GM10248 (cell line): ENCODE results near the gene CC2D1A.

Experiments
- CTCF ChIA-PET: fragments of 300-600 bp; sonication (Branson Sonifier 250); formaldehyde crosslinking; extraction: SDS; loops from one replicate; lab custom pipeline; 2021; ENCODE audit warnings: antibody characterized with exemption; lab: Yijun Ruan, JAX
- POLR2A ChIA-PET: fragments of 350-650 bp; sonication (Branson Sonifier 250); formaldehyde crosslinking; extraction: SDS; loops from one replicate; lab custom pipeline; 2020; ENCODE audit warnings: antibody characterized with exemption; lab: Yijun Ruan, JAX
- DNase-seq: peaks from one replicate; pipeline ENCODE4 v3.0.0; 2012; ENCODE audit errors: extremely low spot score
- TF ChIP-seq, protein P1 (sequence below): IDR thresholded peaks from 2 replicates; pipeline ENCODE4 v1.5.1; 2012; ENCODE audit warnings: mild to moderate bottlenecking, low read depth; ENCODE audit errors: extremely low read depth, missing control alignments, control extremely low read depth

Gene CC2D1A

DNA sequence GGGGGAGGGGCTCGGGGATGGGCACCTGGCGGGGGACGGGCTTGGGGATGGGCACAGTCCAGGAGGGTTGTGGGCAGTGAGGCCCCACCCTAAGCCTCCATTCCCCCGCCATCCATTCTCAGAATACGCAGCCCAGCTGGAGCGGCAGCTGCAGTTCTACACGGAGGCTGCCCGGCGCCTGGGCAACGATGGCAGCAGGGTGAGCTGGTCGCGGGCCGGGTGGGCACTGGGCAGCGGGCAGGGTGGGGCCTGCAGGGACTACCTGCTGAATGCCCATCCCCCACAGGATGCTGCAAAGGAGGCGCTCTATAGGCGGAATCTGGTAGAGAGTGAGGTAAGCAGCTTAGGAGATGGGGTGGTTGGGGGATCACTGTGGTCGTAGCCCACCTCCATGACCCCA, 24.0 kb downstream of the CC2D1A start:
- CTCF ChIA-PET: no interaction called here
- POLR2A ChIA-PET: no interaction called here
- no peak for DNase-seq
- TF ChIP-seq, protein P1, sequence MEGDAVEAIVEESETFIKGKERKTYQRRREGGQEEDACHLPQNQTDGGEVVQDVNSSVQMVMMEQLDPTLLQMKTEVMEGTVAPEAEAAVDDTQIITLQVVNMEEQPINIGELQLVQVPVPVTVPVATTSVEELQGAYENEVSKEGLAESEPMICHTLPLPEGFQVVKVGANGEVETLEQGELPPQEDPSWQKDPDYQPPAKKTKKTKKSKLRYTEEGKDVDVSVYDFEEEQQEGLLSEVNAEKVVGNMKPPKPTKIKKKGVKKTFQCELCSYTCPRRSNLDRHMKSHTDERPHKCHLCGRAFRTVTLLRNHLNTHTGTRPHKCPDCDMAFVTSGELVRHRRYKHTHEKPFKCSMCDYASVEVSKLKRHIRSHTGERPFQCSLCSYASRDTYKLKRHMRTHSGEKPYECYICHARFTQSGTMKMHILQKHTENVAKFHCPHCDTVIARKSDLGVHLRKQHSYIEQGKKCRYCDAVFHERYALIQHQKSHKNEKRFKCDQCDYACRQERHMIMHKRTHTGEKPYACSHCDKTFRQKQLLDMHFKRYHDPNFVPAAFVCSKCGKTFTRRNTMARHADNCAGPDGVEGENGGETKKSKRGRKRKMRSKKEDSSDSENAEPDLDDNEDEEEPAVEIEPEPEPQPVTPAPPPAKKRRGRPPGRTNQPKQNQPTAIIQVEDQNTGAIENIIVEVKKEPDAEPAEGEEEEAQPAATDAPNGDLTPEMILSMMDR: no peak

DNA sequence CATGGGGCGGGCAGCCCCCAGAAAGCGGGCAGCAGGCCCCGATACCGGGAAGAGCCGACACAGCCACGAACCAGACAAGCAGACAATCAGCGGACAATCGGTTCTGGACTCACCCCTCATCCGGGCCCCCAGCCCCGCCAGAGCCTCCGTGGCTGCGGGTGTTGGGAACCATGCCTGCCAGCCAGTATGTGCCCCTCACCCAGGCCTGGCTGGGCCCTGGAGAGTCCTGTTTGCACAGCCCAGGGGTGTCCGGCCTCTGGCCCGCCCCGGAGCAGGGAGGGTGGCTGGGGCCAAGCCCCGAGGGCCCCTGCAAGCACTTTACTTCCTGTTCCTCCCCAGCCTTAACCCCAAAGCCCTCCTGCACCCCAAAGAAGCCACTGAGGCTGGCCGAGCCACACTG, 24.4 kb downstream of the CC2D1A start:
- POLR2A ChIA-PET: interaction anchor here (0.7 kb wide), 1 partner anchor 688 kb away, joined by 3 read pairs; no protein-coding TSS in a partner anchor
- CTCF ChIA-PET: interaction anchor here (1.1 kb wide), 1 partner anchor 28 kb away, joined by 3 read pairs; no protein-coding TSS in a partner anchor
- no peak for DNase-seq
- TF ChIP-seq, protein P1: no peak

DNA sequence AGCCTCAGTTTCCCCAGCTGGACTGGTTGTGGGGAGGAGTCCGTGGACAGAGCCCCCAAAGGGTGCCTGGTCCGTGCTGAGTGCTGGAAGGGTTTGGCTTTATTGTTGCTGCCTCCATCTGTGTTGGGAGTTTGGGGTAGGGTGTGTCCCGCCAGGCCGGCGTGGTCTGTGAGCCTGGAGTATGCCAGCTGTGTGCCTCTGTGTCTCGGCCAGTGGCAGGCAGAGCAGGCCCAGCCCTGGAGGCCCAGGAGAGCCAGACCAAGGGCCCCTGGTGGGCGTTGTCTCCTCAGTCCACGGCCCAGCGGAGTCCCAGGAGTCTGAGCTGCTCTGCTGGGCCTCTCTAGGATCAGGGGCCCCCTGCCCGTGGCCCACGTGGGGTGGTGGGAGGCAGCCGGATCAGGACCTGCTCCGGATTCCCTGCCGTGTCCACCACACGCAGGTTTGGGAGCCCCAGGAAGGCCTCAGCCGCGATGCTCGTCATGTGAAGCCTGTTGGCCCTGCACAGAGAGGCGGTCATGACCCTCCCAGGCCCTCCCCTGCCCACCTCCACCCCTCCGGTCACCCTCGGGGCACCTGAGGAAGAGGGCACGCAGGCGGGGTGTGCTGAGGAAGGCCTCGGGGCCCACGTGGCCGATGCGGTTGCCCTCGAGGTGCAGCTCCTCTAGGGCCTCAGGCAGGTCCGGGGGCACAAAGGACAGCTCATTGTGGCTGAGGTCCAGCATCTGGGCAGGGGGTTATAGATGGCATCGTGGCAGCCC, 25.6 kb downstream of the CC2D1A start:
- TF ChIP-seq, protein P1: no peak
- POLR2A ChIA-PET: interaction anchor here (0.6 kb wide), 1 partner anchor 10 kb away, joined by 4 read pairs; no protein-coding TSS in a partner anchor
- DNase-seq: no peak
- CTCF ChIA-PET: interaction anchor here (1.1 kb wide), 1 partner anchor 29 kb away, joined by 3 read pairs; no protein-coding TSS in a partner anchor

DNA sequence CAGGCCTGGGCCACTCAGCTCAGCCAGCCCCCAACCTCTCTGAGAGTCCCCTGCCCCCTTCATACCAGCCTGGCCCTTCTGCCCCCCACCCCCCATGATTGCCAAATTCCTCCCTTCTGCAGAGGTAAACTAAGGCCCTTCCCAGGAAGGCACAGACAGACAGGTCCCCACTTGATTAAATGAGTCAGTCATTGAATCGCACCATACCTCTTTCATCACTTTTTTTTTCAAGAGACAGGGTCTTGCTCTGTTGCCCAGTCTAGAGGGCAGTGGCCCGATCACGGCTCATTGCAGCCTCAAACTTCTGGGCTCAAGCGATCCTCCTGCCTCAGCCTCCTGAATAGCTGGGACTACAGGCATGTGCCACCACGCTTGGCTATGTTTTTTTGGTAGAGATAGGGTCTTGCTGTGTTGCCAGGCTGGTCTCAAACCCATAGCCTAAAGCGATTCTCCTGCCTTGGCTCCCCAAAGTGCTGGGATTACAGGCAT, 26.2 kb downstream of the CC2D1A start:
- ChIA-PET CTCF (interaction anchor here (1.0 kb wide), 1 partner anchor 70 kb away, joined by 3 read pairs; no protein-coding TSS in a partner anchor), POLR2A (no interaction called here)
- no peak for DNase-seq
- TF ChIP-seq, protein P1: no peak

DNA sequence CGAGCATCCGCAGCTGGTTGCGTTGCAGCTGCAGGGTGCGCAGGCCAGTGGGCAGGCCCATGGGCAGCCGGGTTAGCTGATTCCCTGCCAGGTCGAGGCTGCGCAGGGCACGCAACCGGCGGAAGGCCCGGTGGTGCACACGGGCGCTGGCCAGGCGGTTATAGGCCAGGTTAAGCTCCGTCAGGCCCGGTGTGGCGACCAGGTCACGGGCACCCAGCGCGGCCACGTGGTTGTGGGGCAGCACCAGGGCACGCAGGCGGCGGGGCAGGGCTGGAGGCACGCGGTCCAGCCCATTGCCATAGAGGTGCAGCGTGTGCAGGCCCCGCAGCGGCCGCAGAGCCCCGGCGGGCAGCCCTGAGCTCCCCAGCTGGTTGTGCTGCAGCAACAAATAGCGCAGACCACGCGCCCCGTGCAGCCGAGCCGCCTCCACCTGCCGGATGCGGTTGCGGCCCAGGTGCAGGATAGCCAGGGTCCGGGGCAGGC, 27.0 kb downstream of the CC2D1A start:
- ChIA-PET POLR2A (no interaction called here), CTCF (interaction anchor here (1.0 kb wide), 1 partner anchor 71 kb away, joined by 3 read pairs; no protein-coding TSS in a partner anchor)
- TF ChIP-seq, protein P1: no peak
- no peak for DNase-seq

DNA sequence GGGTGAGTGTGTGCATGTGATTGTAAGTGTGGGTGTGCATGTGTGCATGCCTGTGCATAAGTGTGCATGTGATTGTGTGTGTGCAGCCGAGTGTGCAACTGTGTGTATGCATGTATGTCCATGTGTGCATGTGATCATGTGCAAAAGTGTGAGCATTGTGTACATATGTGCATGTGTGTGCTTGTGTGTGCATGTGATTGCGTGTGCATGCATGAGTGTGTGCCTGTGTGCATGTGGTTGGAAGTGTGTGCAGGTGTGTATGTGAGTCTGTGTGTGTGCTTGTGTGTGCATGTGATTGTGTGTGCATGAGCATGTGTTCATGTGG, 28.7 kb downstream of the CC2D1A start:
- DNase-seq: no peak
- ChIA-PET POLR2A (no interaction called here), CTCF (interaction anchor here (0.9 kb wide), 1 partner anchor 110 kb away, joined by 3 read pairs; no protein-coding TSS in a partner anchor)
- TF ChIP-seq, protein P1: no peak
